Stimulated activated CD4-positive, alpha-beta T cell treated with anti-CD3 and anti-CD28 coated beads, Interleukin-2, amount 100 ng/mL, for 24 hours (primary cell): Measurements from ENCODE around the gene TREH.
"Not testable (repeated sequence)": the region's sequence is repeated elsewhere in the genome, so short reads cannot be mapped to it uniquely, and the experiment has no call there.

Experiments
- DNase-seq, 2 donors: peaks; one replicate each; pipeline ENCODE4 v3.0.0-alpha.2; 2020

Gene TREH

GRCh38 chr11:118679483-118679882 is at the start of gene TREH:
TREH (minus strand) TSS chr11:118679650; CDS start chr11:118679627, 23 bp downstream.
- DNase-seq, result no peak

- DNase-seq, result not testable (repeated sequence)
Measured at GRCh38 chr11:118728112-118728511, 48.7 kb upstream of the TREH start.

GRCh38 chr11:118727721-118728066 is 48.2 kb upstream of the TREH start:
- DNase-seq, result not testable (repeated sequence)

GRCh38 chr11:118727001-118727720 is 47.7 kb upstream of the TREH start:
- DNase-seq, result not testable (repeated sequence)

- not testable (repeated sequence) for DNase-seq
Measured at GRCh38 chr11:118721478-118722015, 42.1 kb upstream of the TREH start.

DNA sequence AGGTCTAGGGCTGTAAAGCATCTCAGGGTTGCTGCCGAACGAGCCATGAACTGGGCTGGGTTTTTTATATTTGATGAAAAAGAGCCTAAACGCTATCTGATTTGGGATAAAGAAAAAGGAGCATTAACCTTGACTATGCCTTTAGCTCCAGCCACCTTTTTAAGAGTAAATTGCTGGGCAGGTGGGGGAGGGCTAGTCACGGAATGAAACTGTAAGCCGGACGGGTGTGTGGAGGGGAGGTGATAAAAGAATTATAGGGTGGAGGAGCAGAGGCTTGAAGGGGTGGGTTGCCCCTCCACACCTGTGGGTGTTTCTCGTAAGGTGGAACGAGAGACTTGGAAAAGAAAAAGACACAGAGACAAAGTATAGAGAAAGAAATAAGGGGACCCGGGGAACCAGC is 41.3 kb upstream of the TREH start:
- not testable (repeated sequence) for DNase-seq

DNA sequence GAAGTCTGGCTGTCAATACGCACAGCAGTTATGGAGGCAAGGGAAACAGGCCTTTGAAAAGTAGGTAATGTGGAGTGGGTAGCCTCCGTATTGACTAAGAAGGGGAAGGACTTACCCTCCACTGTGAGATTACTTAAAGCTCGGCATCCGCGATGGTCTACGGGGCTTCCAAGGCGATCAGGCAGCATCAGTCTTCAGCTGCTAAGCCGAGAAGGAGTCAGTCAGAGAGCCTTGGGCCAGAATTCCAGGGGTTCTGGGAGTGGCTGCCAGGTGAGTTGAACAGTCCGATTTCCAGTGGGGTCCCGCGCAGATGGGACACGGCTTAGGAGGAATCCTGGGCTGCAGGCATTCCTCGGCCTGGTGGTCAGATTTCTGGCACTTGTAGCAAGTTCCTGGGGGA is 40.6 kb upstream of the TREH start:
- DNase-seq, result not testable (repeated sequence)

DNA sequence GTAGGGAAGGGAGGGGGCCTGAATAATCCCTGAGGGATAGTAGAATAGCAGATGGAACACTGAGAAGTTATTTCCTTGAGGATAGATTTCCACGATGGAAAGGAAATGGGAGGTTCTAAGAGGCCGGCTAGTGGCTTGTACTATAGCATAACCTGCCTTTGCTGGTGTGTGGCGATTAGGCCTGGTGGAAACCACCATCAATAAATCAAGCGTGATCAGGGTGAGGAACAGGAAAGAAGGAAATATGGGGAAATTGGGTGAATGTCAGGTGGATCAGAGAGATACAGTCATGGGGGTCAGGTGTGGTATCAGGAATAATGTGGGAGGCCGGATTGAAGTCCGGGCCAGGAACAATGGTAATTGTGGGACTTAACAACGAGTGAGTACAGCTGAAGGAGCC is 39.1 kb upstream of the TREH start:
- DNase-seq, result not testable (repeated sequence)

GRCh38 chr11:118717733-118718132 is 38.3 kb upstream of the TREH start:
- DNase-seq, result not testable (repeated sequence)

DNA sequence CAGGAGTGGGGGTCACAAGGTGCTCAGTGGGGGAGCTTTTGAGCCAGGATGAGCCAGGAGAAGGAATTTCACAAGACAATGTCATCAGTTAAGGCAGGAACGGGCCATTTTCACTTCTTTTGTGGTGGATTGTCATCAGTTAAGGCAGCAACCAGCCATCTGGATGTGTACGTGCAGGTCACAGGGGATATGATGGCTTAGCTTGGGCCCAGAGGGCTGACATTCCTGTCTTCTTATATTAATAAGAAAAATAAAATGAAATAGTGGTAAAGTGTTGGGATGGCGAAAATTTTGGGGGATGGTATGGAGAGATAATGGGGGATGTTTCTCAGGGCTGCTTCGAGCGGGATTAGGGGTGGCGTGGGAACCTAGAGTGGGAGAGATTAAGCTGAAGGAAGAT is 37.8 kb upstream of the TREH start:
- DNase-seq, result not testable (repeated sequence)

GRCh38 chr11:118715837-118716260 is 36.4 kb upstream of the TREH start:
- no peak for DNase-seq

DNA sequence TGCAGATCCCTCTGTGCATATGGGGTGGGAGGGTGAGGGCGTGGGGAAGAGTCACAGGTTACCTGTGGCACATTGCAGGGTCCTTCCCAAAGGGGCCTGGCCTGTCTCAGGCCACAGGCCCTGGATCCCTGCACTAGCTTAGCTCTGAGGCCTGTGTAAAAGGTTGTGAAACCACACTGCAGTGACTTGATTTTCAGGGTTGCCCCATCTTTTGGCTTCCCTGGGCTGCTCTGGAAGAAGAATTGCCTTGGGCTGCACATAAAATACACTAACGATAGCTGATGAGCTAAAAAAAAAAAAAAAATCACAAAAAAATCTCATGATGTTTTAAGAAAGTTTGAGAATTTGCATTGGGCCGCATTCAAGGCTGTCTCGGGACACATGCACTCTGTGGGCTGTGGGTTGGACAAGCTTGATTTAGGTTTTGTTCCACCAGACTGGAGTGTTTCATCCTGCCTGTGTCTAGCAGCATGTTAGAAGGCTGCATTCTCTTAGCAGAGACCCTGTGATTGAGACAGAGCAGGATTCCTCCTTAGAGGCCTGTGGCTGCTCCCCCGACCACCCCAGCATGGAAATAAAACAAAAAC is 35.9 kb upstream of the TREH start:
- DNase-seq, result no peak

DNA sequence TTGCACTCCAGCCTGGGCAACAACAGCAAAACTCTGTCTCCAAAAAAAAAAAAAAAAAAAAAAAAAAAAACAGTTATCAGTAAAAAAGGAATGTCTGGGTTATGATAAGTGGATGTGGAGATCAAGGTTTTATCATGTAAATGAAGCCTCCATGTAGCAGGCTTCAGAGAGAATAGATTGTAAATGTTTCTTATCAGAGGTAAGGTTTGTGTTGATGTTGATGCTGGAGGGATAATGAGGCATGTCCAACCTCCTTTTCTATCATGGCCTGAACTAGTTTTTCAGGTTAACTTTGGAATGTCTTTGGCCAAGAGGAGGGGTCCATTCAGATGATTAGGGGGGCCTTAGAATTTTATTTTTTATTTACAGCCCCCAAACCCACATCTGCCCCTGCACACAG is 35.4 kb upstream of the TREH start:
- DNase-seq, result no peak

DNA sequence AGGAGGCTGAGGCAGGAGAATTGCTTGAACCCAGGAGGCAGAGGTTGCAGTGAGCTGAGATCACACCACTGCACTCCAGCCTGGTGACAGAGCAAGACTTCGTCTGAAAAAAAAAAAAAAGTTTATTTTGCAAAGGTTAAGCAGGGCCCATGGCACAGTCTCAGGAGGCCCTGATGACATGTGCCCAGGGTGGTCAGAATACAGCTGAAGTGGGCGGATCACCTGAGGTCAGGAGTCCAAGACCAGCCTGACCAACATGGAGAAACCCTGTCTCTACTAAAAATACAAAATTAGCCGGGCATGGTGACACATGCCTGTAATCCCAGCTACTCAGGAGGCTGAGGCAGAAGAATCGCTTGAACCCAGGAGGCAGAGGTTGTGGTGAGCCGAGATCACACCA is 35.0 kb upstream of the TREH start:
- not testable (repeated sequence) for DNase-seq

GRCh38 chr11:118708296-118708695 is 28.8 kb upstream of the TREH start:
- no peak for DNase-seq

DNA sequence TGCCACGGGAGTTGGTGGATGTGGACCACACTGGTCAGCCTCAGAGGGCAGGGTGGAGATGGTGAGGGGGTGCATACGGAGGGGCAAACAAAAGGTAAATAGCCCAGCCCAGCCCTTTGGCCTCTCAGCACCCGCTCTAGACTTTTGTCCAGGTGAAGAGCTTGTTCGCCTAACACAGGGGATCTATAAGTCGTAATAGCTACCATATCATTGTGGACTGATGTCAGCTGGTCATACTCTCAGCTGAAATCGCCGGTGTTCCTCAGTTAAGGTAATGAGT is 27.0 kb upstream of the TREH start:
- no peak for DNase-seq

DNA sequence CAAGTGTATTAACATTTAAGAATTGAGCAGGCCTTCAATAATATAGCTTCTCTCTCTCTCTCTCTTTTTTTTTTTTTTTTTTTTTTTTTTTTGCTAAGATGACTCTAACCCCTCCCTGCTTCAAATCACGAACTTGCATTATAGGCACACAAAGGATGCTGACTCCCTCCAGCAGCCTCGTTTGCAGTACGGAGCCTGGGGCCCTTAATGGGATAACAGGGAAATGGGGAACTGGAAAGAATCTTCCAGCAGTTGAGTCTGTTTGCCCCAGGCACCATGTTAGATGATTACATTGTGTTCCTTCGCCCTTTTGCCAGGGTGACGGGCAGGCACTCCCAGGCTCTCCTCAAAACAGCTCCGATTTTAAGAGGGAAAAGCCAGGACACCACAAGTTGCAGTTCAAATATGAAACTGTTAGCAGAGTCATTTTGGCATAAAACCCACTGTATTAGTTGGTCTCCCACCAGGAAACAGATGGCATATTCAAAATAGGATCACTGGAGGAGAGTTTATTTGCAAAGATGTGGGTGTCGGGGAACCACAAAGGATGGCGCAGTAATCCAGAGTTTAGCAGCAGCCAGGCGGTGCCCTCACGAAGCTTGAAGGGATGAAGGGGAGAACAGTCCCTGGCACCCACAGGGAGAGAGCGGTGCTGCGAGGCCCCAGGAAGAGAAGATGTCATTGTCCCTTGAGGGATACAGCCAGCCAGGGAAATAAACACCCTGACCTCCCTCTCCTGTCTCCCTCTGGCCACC is 26.5 kb upstream of the TREH start:
- no peak for DNase-seq

DNA sequence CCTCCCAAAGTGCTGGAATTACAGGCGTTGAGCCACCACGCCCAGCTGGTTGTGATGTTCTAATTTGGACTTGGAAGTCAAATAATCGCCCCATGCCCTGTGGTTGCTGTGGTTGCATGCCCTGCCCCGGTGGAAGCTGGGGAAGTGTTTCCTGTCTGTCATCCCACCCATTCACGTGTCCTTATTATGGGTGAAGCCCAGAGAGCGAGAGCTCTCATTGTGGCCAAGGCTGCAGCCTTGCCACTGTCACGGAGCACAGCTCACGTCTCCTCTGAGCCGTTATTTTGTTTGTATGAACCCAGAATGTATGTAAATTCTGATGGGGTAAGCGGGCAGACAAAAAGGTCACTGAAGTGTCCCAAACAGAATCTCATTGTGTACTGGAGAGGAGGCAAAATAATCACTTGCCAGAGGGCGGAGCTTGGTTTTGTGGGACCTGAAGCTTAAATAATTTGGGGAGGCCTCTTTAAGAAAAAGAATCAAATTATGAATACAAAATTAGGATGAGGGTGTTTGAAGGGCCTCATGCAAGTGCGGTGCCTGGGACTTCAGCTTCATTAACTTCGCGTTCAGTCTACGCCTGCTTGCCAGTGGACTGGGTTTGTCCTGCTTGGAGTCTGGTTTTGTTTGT is 25.8 kb upstream of the TREH start:
- peak; percentile 19 to 24 for DNase-seq

- DNase-seq, result no peak
Measured at GRCh38 chr11:118703563-118704106, 24.2 kb upstream of the TREH start.

DNA sequence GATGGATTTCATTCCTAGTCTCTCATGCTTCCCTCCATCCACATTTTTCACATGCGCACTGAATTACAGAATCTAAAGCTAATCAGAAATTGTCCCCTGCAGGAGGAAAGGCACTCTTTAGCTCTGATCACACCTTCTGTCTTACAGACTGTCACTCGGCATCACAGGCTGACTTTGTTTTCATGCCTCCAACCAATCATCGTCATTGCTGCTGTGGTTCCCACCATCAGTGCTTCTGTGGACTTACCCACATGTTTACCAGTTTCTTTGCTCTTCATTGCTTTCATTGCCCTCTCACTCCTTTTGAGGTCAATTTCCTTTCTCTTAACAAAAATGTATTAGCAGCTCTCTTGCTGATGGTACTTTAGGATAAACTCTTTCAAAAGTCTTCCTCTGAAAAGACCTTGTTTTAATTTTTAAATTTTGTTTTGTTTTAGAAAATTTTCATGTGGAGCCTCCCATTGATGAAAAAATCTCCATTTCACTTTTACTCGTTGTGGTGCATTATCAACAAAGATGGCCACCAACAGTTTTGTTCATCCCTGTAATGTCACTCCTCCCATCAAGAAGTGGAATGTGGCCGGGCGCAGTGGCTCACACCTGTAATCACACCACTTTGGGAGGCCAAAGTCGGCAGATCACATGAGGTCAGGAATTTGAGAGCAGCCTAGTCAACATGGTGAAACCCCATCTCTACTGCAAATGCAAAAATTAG is 20.2 kb upstream of the TREH start:
- DNase-seq, result no peak

- no peak for DNase-seq
Measured at GRCh38 chr11:118697346-118697745, 17.9 kb upstream of the TREH start.

- no peak for DNase-seq
Measured at GRCh38 chr11:118696673-118697226, 17.3 kb upstream of the TREH start.
